HepG2 (cell line): ENCODE results near the gene AGO4. TPM values are rescaled to one million over a fixed set of nuclear protein-coding genes. Genes with fewer than 3 reads are reported as not detected.

Source experiments
- KDM2A ChIP-seq: sonication (generic); formaldehyde crosslinking; IDR thresholded peaks from 2 replicates; pipeline ENCODE4 v1.4.0; 2020; ENCODE audit warnings: low read depth, missing genetic modification reagents, borderline replicate concordance
- KLF6 ChIP-seq: IDR thresholded peaks from 2 replicates; pipeline ENCODE4 v1.8.0; 2016; ENCODE audit warnings: missing biosample characterization, missing genetic modification reagents
- KLF9 ChIP-seq: IDR thresholded peaks from 2 replicates; pipeline ENCODE4 v1.6.1; 2016; ENCODE audit warnings: low read depth
- NFE2 ChIP-seq: sonication (generic); formaldehyde crosslinking; IDR thresholded peaks from 2 replicates; pipeline ENCODE4 v1.4.0; 2020; ENCODE audit warnings: missing genetic modification reagents
- PHB2 ChIP-seq: fragments of 450-650 bp; IDR thresholded peaks from 2 replicates; pipeline ENCODE4 v1.6.1; 2018; ENCODE audit not compliant: partially characterized antibody
- SRSF9 ChIP-seq: fragments of 200-400 bp; formaldehyde crosslinking; IDR thresholded peaks from 2 replicates; pipeline ENCODE4 v1.6.1; 2018; ENCODE audit warnings: borderline replicate concordance, mild to moderate bottlenecking, low read depth, low read length; ENCODE audit not compliant: insufficient read depth, poor library complexity, severe bottlenecking
- SSRP1 ChIP-seq: IDR thresholded peaks from 2 replicates; pipeline ENCODE4 v1.6.1; 2016; ENCODE audit warnings: control low read depth
- ZBTB7B ChIP-seq: sonication (generic); formaldehyde crosslinking; IDR thresholded peaks from 2 replicates; pipeline ENCODE4 v1.4.0; 2020; ENCODE audit warnings: missing genetic modification reagents
- ZFP41 ChIP-seq: sonication (generic); formaldehyde crosslinking; IDR thresholded peaks from 2 replicates; pipeline ENCODE4 v1.4.0; 2020; ENCODE audit warnings: mild to moderate bottlenecking, missing genetic modification reagents, borderline replicate concordance
- ZFX ChIP-seq: sonication (generic); formaldehyde crosslinking; IDR thresholded peaks from 2 replicates; pipeline ENCODE4 v1.4.0; 2020; ENCODE audit warnings: mild to moderate bottlenecking, low read depth, missing genetic modification reagents, moderate library complexity
- ZNF264 ChIP-seq: sonication (generic); formaldehyde crosslinking; IDR thresholded peaks from 2 replicates; pipeline ENCODE4 v1.4.0; 2020; ENCODE audit warnings: missing genetic modification reagents
- ZNF333 ChIP-seq: sonication (generic); formaldehyde crosslinking; IDR thresholded peaks from 2 replicates; pipeline ENCODE4 v1.4.0; 2020; ENCODE audit warnings: mild to moderate bottlenecking, missing genetic modification reagents, borderline replicate concordance
- ZNF501 ChIP-seq: sonication (generic); formaldehyde crosslinking; IDR thresholded peaks from 2 replicates; pipeline ENCODE4 v1.5.1; 2020; ENCODE audit warnings: mild to moderate bottlenecking, moderate library complexity, missing genetic modification reagents
- ZNF776 ChIP-seq: sonication (generic); formaldehyde crosslinking; IDR thresholded peaks from 2 replicates; pipeline ENCODE4 v1.4.0; 2020; ENCODE audit warnings: mild to moderate bottlenecking, missing genetic modification reagents
- polyA plus RNA-seq, 8 experiments: library from polyadenylated mRNA; depleted of rRNA in 3 of 8; stranded (reverse) in 7 of 8; unstranded in 1 of 8; fragments of >200 nt; fragmentation: Illumina TruSeq in 4 of 8; extraction: Trizol in 4 of 8; gene quantifications; 2 replicates each; pipeline versions ENCODE4 v1.2.1 to v1.2.3, GENCODE V29; 2011 to 2016; ENCODE audit warnings: low read depth in 4 of 8, missing spikeins in 1 of 8, mixed read lengths in 1 of 8; ENCODE audit not compliant: insufficient read depth in 1 of 8
- total RNA-seq, 5 experiments: library from RNA; depleted of rRNA; stranded (reverse); fragments of >200 nt; fragmentation: Illumina TruSeq; extraction: Trizol; gene quantifications; 2 replicates each; pipeline ENCODE4 v1.2.3, GENCODE V29; 2016; ENCODE audit warnings: low read depth in 1 of 5
- TF ChIP-seq, protein P1 (sequence below): sonication (generic); IDR thresholded peaks from 2 replicates; pipeline ENCODE4 v1.6.1; 2016; ENCODE audit warnings: low read depth, borderline replicate concordance
- TF ChIP-seq, protein P2 (sequence below): sonication (generic); formaldehyde crosslinking; IDR thresholded peaks from 2 replicates; pipeline ENCODE4 v1.4.0; 2020; ENCODE audit warnings: low read depth, mild to moderate bottlenecking, missing genetic modification reagents
- TF ChIP-seq, protein P3 (sequence below): sonication (generic); formaldehyde crosslinking; IDR thresholded peaks from 2 replicates; pipeline ENCODE4 v1.4.0; 2020; ENCODE audit warnings: mild to moderate bottlenecking, missing genetic modification reagents
- TF ChIP-seq, protein P4 (sequence below): sonication (generic); formaldehyde crosslinking; IDR thresholded peaks from 2 replicates; pipeline ENCODE4 v1.5.1; 2020; ENCODE audit warnings: missing genetic modification reagents, mild to moderate bottlenecking, borderline replicate concordance
- TF ChIP-seq, protein P5 (sequence below): sonication (generic); formaldehyde crosslinking; IDR thresholded peaks from 2 replicates; pipeline ENCODE4 v1.5.1; 2020; ENCODE audit warnings: mild to moderate bottlenecking, missing genetic modification reagents
- TF ChIP-seq, protein P6 (sequence below): IDR thresholded peaks from 2 replicates; pipeline ENCODE4 v1.6.1; 2016; ENCODE audit warnings: missing genetic modification reagents, missing compliant biosample characterization
- TF ChIP-seq, protein P7 (sequence below): sonication (generic); formaldehyde crosslinking; IDR thresholded peaks from 2 replicates; pipeline ENCODE4 v1.4.0; 2020; ENCODE audit warnings: missing genetic modification reagents

Gene AGO4
- total and polyA plus RNA-seq, 2 of the 13 experiments (the other 11 are each of a cell fraction or from before 2014, with no cell fraction given) = 6.0 to 13.8 TPM

DNA sequence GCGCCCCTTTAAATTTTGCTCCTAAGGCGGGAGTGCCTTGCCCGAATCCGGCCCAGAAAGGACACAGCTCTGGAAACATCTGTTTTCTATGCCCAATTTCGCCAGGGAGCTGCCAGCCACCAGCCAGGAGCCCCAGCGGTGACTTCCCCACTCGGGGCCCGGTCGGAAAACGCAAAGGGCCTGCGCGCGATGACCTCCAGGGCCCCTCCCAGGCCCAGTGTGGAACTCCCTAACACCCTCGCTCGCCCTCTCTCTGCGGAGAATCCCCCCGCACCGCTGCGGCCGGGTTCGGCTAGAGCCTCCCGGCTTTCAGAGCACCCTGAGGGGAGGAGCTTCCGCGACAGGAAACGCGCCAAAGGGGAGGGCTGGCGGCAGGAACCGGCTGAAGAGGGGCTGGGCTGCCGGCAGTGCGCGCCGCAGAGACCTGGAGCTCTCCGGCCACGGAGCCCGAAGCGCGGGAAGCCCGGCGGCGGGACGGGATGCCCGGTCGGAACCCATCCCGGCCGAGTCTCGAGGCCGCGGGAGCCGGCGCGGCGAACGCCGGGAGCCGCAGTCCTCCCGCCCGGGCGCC, 38.5 kb upstream of the AGO4 start (continued):
- TF ChIP-seq ZNF333 (CRISPR knock-in tag) (no peak), ZFX (CRISPR knock-in tag) (peak; percentile 93), ZNF264 (CRISPR knock-in tag) (no peak), ZBTB7B (CRISPR knock-in tag) (peak; percentile 93), ZFP41 (CRISPR knock-in tag) (no peak), ZNF501 (CRISPR knock-in tag) (peak; percentile 28; the same call in 1 of the 2 replicates), SSRP1 (CRISPR knock-in tag) (no peak), KLF6 (CRISPR knock-in tag) (0 out of 2 replicates have a peak, but pooled peaks have one; percentile 32), ZNF776 (CRISPR knock-in tag) (no peak), KLF9 (CRISPR knock-in tag) (no peak), PHB2 (no peak), SRSF9 (no peak), NFE2 (no peak), KDM2A (CRISPR knock-in tag) (no peak; the same call in 1 of the 2 replicates)
- TF ChIP-seq, protein P1, sequence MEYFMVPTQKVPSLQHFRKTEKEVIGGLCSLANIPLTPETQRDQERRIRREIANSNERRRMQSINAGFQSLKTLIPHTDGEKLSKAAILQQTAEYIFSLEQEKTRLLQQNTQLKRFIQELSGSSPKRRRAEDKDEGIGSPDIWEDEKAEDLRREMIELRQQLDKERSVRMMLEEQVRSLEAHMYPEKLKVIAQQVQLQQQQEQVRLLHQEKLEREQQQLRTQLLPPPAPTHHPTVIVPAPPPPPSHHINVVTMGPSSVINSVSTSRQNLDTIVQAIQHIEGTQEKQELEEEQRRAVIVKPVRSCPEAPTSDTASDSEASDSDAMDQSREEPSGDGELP = peak; percentile 47; the same call in 1 of the 2 replicates
- TF ChIP-seq, protein P2, sequence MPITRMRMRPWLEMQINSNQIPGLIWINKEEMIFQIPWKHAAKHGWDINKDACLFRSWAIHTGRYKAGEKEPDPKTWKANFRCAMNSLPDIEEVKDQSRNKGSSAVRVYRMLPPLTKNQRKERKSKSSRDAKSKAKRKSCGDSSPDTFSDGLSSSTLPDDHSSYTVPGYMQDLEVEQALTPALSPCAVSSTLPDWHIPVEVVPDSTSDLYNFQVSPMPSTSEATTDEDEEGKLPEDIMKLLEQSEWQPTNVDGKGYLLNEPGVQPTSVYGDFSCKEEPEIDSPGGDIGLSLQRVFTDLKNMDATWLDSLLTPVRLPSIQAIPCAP (CRISPR knock-in tag) = no peak
- TF ChIP-seq, protein P3, sequence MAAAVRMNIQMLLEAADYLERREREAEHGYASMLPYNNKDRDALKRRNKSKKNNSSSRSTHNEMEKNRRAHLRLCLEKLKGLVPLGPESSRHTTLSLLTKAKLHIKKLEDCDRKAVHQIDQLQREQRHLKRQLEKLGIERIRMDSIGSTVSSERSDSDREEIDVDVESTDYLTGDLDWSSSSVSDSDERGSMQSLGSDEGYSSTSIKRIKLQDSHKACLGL (CRISPR knock-in tag) = no peak; the same call in 1 of the 2 replicates
- TF ChIP-seq, protein P4, sequence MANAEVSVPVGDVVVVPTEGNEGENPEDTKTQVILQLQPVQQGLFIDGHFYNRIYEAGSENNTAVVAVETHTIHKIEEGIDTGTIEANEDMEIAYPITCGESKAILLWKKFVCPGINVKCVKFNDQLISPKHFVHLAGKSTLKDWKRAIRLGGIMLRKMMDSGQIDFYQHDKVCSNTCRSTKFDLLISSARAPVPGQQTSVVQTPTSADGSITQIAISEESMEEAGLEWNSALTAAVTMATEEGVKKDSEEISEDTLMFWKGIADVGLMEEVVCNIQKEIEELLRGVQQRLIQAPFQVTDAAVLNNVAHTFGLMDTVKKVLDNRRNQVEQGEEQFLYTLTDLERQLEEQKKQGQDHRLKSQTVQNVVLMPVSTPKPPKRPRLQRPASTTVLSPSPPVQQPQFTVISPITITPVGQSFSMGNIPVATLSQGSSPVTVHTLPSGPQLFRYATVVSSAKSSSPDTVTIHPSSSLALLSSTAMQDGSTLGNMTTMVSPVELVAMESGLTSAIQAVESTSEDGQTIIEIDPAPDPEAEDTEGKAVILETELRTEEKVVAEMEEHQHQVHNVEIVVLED (CRISPR knock-in tag) = no peak
- TF ChIP-seq, protein P5, sequence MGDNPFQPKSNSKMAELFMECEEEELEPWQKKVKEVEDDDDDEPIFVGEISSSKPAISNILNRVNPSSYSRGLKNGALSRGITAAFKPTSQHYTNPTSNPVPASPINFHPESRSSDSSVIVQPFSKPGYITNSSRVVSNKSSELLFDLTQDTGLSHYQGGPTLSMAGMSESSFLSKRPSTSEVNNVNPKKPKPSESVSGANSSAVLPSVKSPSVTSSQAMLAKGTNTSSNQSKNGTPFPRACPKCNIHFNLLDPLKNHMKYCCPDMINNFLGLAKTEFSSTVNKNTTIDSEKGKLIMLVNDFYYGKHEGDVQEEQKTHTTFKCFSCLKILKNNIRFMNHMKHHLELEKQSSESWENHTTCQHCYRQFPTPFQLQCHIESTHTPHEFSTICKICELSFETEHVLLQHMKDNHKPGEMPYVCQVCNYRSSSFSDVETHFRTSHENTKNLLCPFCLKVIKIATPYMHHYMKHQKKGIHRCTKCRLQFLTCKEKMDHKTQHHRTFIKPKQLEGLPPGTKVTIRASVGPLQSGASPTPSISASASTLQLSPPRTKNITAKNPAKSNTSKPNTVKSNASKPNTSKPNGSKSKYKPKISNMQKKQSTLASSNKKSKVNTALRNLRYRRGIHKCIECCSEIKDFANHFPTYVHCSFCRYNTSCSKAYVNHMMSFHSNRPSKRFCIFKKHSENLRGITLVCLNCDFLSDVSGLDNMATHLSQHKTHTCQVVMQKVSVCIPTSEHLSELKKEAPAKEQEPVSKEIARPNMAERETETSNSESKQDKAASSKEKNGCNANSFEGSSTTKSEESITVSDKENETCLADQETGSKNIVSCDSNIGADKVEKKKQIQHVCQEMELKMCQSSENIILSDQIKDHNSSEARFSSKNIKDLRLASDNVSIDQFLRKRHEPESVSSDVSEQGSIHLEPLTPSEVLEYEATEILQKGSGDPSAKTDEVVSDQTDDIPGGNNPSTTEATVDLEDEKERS = 0 out of 2 replicates have a peak, but pooled peaks have one; percentile 32
- TF ChIP-seq, protein P6, sequence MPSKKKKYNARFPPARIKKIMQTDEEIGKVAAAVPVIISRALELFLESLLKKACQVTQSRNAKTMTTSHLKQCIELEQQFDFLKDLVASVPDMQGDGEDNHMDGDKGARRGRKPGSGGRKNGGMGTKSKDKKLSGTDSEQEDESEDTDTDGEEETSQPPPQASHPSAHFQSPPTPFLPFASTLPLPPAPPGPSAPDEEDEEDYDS (CRISPR knock-in tag) = peak; percentile 74; the same call in 1 of the 2 replicates
- TF ChIP-seq, protein P7, sequence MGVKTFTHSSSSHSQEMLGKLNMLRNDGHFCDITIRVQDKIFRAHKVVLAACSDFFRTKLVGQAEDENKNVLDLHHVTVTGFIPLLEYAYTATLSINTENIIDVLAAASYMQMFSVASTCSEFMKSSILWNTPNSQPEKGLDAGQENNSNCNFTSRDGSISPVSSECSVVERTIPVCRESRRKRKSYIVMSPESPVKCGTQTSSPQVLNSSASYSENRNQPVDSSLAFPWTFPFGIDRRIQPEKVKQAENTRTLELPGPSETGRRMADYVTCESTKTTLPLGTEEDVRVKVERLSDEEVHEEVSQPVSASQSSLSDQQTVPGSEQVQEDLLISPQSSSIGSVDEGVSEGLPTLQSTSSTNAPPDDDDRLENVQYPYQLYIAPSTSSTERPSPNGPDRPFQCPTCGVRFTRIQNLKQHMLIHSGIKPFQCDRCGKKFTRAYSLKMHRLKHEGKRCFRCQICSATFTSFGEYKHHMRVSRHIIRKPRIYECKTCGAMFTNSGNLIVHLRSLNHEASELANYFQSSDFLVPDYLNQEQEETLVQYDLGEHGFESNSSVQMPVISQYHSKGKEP = 0 out of 2 replicates have a peak, but pooled peaks have one; percentile 28
